ENCODE measurements around the gene ZNF436. TPM values are rescaled to one million over a fixed set of nuclear protein-coding genes. Genes with fewer than 3 reads are reported as not detected.

ZNF436 gene
- total and polyA plus RNA-seq, 9 of the 15 experiments (the other 6 are each of a cell fraction or from before 2014, with no cell fraction given): 2.1 to 11.3 (median 6.8) TPM

DNA sequence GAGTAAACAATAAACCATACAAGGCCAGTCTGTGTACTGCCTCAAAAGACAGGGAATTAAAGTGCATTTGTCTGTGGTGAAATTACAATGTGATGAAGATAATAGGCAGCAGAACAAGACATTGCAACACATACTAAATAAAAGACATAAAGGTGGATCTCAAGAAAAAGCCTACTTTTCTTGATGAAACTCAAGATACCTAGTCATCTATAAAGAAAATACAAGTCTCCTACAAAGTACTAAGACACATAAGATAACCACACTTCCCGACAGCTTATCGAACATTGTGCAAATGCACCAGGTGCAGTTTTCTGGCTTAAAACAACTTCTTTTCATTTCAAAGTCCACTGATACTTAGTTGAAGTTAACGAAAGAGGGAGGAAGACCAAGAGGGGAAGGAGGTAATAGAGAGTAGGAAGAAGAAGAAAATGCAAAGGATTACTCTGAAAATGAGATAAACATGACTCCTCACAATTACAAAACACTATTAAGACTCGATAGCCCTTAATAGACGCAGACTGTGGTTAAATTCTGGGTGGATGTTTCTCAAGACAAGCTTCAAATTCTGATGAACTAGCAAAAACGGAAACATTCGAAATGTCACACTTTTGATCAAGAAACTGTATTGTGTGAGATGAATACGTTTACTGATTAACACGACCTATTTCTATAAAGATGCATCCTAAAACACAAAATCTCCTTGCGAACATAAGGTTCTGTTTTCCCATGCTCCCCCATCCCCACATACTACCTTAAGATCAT, 27.5 kb downstream of the ZNF436 start:
- ATAC-seq (no peak; the same call in 2 of the 3 replicates), FAIRE-seq (peak; percentile 70), DNase-seq (ENCODE audit: extremely low read depth in 1 of 4, low spot score in 3 of 4) (peak in 1 of 4 experiments; percentile 59)
- Histone ChIP-seq H3K36me3 (ENCODE audit: control insufficient read depth, insufficient read depth, low read length) (peaks cover 47% of the 10 kb centered on the region), H3K4me2 (ENCODE audit: insufficient read depth, low read length) (peak overlapping the region; percentile 83), H3K9me1 (ENCODE audit: control insufficient read depth, insufficient read depth, low read length) (no peaks in the 10 kb centered on the region), H3K79me2 (ENCODE audit: control insufficient read depth, insufficient read depth, low read length) (peaks cover 71% of the 10 kb centered on the region), H3K4me1 (replicated peaks in 1 of 2; ENCODE audit: control insufficient read depth in 2 of 2, insufficient read depth in 2 of 2, low read length in 2 of 2) (peaks cover 18 to 32% of the 10 kb centered on the region in 2 experiments; a peak in 4 of 5 replicates), H4K20me1 (replicated peaks; ENCODE audit: control insufficient read depth, insufficient read depth, low read length) (peaks cover 46% of the 10 kb centered on the region), H3K9me3 (replicated peaks; ENCODE audit: control insufficient read depth, insufficient read depth, low read depth, low read length) (no peaks in the 10 kb centered on the region; the same call in 1 of the 2 replicates), H2AFZ (ENCODE audit: low read depth, low read length) (no peak overlapping the region), H3K27me3 (ENCODE audit: control insufficient read depth in 2 of 2, insufficient read depth in 2 of 2, low read length in 2 of 2) (no peaks in the 10 kb centered on the region), H3K27ac (ENCODE audit: extremely low read depth, low read depth, low read length) (peak overlapping the region; percentile 99), H3K9ac (ENCODE audit: insufficient read depth in 1 of 2, low read depth in 2 of 2, low read length in 2 of 2) (peak overlapping the region; percentile 8 to 100; a peak in 3 of 4 replicates), H3K4me3 (peak overlapping the region; percentile 76)
- in situ Hi-C loops (cut with MboI): loop anchor here (5.0 kb wide), 1 partner anchor 60 kb away; no protein-coding TSS in a partner anchor
- intact Hi-C loops (cut with micrococcal nuclease): loop anchor here (10.0 kb wide), 1 partner anchor 193 kb away; the partner anchor contains the start of gene E2F2
- no TSS peak for BruUV-seq (replicated peaks)
- ChIA-PET POLR2A (interaction anchor here (0.5 to 1.5 kb wide), 8 partner anchors 13 to 1873 kb away, joined by 3 to 8 read pairs (median 4); no protein-coding TSS in a partner anchor), CTCF (ENCODE audit: low intra/inter-chr PET ratio) (interaction anchor here (1.2 kb wide), 1 partner anchor 62 kb away, joined by 6 read pairs; no protein-coding TSS in a partner anchor)
- WGBS (ENCODE audit: insufficient coverage, low coverage, missing lambda C conversion rate): under 1% methylated on average over 10 of the region's 10 CpGs
- no peak for TF ChIP-seq RBM17 (IDR thresholded peaks at IDR 0.05; ENCODE audit: borderline replicate concordance, low read depth, low read length)
- TF ChIP-seq ZNF668 (CRISPR knock-in tag; IDR thresholded peaks at IDR 0.05): no peak
- TF ChIP-seq GTF2A2 (tag; IDR thresholded peaks at IDR 0.05): no peak
- TF ChIP-seq, protein P1, sequence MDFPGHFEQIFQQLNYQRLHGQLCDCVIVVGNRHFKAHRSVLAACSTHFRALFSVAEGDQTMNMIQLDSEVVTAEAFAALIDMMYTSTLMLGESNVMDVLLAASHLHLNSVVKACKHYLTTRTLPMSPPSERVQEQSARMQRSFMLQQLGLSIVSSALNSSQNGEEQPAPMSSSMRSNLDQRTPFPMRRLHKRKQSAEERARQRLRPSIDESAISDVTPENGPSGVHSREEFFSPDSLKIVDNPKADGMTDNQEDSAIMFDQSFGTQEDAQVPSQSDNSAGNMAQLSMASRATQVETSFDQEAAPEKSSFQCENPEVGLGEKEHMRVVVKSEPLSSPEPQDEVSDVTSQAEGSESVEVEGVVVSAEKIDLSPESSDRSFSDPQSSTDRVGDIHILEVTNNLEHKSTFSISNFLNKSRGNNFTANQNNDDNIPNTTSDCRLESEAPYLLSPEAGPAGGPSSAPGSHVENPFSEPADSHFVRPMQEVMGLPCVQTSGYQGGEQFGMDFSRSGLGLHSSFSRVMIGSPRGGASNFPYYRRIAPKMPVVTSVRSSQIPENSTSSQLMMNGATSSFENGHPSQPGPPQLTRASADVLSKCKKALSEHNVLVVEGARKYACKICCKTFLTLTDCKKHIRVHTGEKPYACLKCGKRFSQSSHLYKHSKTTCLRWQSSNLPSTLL (IDR thresholded peaks at IDR 0.05): no peak
- peak; percentile 86 for TF ChIP-seq CEBPB (tag; IDR thresholded peaks at IDR 0.05)
- no peak for TF ChIP-seq ZNF232 (CRISPR knock-in tag; IDR thresholded peaks at IDR 0.05)
- TF ChIP-seq, protein P2, sequence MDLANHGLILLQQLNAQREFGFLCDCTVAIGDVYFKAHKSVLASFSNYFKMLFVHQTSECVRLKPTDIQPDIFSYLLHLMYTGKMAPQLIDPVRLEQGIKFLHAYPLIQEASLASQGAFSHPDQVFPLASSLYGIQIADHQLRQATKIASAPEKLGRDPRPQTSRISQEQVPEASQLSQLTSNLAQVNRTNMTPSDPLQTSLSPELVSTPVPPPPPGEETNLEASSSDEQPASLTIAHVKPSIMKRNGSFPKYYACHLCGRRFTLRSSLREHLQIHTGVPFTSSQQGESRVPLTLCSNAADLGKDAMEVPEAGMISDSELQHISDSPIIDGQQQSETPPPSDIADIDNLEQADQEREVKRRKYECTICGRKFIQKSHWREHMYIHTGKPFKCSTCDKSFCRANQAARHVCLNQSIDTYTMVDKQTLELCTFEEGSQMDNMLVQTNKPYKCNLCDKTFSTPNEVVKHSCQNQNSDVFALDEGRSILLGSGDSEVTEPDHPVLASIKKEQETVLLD (IDR thresholded peaks at IDR 0.05): 0 out of 2 replicates have a peak, but pooled peaks have one; percentile 48
- TF ChIP-seq TCF7 (IDR thresholded peaks at IDR 0.05; ENCODE audit: borderline replicate concordance): no peak
- TF ChIP-seq ZNF184 (CRISPR knock-in tag; IDR thresholded peaks at IDR 0.05): no peak
- TF ChIP-seq, protein P3, sequence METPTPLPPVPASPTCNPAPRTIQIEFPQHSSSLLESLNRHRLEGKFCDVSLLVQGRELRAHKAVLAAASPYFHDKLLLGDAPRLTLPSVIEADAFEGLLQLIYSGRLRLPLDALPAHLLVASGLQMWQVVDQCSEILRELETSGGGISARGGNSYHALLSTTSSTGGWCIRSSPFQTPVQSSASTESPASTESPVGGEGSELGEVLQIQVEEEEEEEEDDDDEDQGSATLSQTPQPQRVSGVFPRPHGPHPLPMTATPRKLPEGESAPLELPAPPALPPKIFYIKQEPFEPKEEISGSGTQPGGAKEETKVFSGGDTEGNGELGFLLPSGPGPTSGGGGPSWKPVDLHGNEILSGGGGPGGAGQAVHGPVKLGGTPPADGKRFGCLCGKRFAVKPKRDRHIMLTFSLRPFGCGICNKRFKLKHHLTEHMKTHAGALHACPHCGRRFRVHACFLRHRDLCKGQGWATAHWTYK (CRISPR knock-in tag; IDR thresholded peaks at IDR 0.05): no peak
- no peak for TF ChIP-seq ZNF507 (tag; conservative IDR thresholded peaks at IDR 0.05)
- TF ChIP-seq, protein P4, sequence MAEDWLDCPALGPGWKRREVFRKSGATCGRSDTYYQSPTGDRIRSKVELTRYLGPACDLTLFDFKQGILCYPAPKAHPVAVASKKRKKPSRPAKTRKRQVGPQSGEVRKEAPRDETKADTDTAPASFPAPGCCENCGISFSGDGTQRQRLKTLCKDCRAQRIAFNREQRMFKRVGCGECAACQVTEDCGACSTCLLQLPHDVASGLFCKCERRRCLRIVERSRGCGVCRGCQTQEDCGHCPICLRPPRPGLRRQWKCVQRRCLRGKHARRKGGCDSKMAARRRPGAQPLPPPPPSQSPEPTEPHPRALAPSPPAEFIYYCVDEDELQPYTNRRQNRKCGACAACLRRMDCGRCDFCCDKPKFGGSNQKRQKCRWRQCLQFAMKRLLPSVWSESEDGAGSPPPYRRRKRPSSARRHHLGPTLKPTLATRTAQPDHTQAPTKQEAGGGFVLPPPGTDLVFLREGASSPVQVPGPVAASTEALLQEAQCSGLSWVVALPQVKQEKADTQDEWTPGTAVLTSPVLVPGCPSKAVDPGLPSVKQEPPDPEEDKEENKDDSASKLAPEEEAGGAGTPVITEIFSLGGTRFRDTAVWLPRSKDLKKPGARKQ (CRISPR knock-in tag; IDR thresholded peaks at IDR 0.05): 0 out of 2 replicates have a peak, but pooled peaks have one; percentile 9
- no peak for TF ChIP-seq PTRF (tag; IDR thresholded peaks at IDR 0.05)
